ENCODE results near the gene SIGLEC14.
"Not testable (repeated sequence)": the region's sequence is repeated elsewhere in the genome, so short reads cannot be mapped to it uniquely, and the experiment has no call there.

SIGLEC14 gene, protein sequence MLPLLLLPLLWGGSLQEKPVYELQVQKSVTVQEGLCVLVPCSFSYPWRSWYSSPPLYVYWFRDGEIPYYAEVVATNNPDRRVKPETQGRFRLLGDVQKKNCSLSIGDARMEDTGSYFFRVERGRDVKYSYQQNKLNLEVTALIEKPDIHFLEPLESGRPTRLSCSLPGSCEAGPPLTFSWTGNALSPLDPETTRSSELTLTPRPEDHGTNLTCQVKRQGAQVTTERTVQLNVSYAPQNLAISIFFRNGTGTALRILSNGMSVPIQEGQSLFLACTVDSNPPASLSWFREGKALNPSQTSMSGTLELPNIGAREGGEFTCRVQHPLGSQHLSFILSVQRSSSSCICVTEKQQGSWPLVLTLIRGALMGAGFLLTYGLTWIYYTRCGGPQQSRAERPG

DNA sequence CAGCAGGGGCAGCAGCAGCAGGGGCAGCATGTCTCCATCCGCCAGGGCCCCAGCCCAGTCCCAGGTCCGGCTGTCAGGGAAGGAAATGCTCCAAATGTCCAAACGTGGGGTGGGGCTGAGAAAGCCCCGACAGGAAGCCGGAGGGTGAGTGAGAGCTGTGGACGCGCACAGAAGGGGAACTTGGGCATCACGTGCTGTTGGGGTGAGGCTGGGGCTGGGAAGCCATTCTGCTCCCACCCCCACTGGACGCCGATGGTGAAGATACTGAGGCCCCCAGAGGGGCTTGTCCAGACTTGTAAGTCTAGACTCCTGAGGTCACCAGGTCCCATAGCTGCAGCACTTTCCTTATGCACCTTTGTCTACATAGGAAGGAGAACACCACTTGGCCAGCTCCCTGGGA lies at the start of gene SIGLEC14:
TSS of gene SIGLEC14 (minus strand) at position 96 of the 400 bp plus-strand sequence. CDS start at position 30, 66 bp downstream.
- H3K4me2 ChIP-seq (ENCODE audit: low read length); H3K27ac ChIP-seq (ENCODE audit: low read depth, low read length); H3K9me2 ChIP-seq (replicated peaks; ENCODE audit: control insufficient read depth, low read length): not testable (repeated sequence)

DNA sequence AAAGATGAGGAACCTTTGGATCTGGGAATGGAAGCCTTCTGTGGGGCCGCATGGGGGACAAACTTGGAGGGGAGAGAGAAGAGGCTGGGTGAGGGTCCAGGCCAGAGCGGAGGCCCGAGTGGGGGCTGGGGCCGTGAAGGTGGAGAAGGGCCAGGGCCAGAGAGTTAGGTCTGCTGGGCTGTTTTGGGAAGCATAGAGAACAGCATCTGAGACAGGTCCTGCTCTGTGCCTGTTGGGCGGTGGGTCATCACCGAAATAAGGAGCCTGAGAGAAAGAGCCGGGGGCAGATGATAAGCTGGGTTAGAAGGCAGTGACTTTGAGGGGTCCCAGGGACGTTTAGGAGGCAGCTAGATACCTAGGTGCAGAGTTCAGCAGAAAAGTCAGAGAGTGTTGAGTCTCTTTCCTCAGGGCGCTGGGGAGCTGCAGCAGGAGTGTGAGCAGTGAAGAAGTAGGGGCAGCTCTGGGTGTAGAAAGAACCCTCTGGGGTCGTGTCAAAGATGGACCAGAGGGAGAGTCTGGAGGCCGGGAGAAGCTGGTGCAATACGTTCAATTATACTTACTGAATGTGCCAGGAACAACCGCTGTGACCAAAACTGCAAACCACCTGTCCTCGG lies 49.2 kb upstream of the SIGLEC14 start:
- H3K9me2 ChIP-seq (replicated peaks; ENCODE audit: control insufficient read depth, low read length), result no peaks in the 10 kb centered on the region
- no peaks in the 10 kb centered on the region for H3K9me3 ChIP-seq (ENCODE audit: control insufficient read depth, insufficient read depth, low read length)
- TF ChIP-seq, protein P1, sequence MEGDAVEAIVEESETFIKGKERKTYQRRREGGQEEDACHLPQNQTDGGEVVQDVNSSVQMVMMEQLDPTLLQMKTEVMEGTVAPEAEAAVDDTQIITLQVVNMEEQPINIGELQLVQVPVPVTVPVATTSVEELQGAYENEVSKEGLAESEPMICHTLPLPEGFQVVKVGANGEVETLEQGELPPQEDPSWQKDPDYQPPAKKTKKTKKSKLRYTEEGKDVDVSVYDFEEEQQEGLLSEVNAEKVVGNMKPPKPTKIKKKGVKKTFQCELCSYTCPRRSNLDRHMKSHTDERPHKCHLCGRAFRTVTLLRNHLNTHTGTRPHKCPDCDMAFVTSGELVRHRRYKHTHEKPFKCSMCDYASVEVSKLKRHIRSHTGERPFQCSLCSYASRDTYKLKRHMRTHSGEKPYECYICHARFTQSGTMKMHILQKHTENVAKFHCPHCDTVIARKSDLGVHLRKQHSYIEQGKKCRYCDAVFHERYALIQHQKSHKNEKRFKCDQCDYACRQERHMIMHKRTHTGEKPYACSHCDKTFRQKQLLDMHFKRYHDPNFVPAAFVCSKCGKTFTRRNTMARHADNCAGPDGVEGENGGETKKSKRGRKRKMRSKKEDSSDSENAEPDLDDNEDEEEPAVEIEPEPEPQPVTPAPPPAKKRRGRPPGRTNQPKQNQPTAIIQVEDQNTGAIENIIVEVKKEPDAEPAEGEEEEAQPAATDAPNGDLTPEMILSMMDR (IDR thresholded peaks at IDR 0.05; ENCODE audit: low read depth, low read length, poor library complexity, severe bottlenecking), result no peak
- TF ChIP-seq EZH2phosphoT487 (IDR thresholded peaks at IDR 0.05; ENCODE audit: borderline replicate concordance, low read length), result no peak
- H3K4me3 ChIP-seq (ENCODE audit: low read length), result no peak overlapping the region
- H3K4me2 ChIP-seq (ENCODE audit: low read length), result no peak overlapping the region
- H3F3A ChIP-seq (ENCODE audit: control insufficient read depth, insufficient read depth), result no peaks in the 10 kb centered on the region
- H3K36me3 ChIP-seq (ENCODE audit: control insufficient read depth, low read length), result no peaks in the 10 kb centered on the region
- no peaks in the 10 kb centered on the region for H3K79me2 ChIP-seq (ENCODE audit: control insufficient read depth, low read length)
- H4K20me1 ChIP-seq (ENCODE audit: control insufficient read depth, insufficient read depth, low read depth, low read length), result no peaks in the 10 kb centered on the region
- no peak overlapping the region for H3K27ac ChIP-seq (ENCODE audit: low read depth, low read length)
- H3K4me1 ChIP-seq (ENCODE audit: control insufficient read depth, low read length), result peaks cover 11% of the 10 kb centered on the region
- H3K27me3 ChIP-seq (ENCODE audit: control insufficient read depth, low read length), result no peaks in the 10 kb centered on the region

More for the DNA sequence above, at the start of gene SIGLEC14:
- H3K79me2 ChIP-seq (ENCODE audit: control insufficient read depth, low read length); H3K9me3 ChIP-seq (ENCODE audit: control insufficient read depth, insufficient read depth, low read length); H3K36me3 ChIP-seq (ENCODE audit: control insufficient read depth, low read length); H3K27me3 ChIP-seq (ENCODE audit: control insufficient read depth, low read length); H3K4me3 ChIP-seq (ENCODE audit: low read length); H3F3A ChIP-seq (ENCODE audit: control insufficient read depth, insufficient read depth); H4K20me1 ChIP-seq (ENCODE audit: control insufficient read depth, insufficient read depth, low read depth, low read length): not testable (repeated sequence)
- H3K4me1 ChIP-seq (ENCODE audit: control insufficient read depth, low read length), result peaks cover 11% of the 10 kb centered on the region

DNA sequence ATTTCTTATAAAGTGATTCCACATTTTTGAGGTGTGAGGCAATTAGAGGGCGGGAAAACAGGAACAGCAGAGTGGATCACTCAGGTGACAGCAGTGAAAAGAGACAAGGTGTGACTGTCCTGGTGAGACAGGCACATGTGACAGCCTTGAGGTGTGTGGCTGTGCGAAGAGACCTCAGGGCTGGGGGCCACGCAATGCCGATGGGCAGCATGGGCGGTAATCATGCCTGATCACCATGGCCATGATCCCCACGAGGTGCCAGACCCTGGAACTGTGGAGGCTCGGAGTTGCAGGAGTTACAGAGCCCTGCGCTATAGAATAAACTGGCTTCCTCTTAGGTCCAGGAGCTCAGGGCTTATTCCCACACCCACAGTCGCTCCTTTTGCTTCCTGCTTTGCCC lies 48.5 kb upstream of the SIGLEC14 start:
- H3K79me2 ChIP-seq (ENCODE audit: control insufficient read depth, low read length), result no peaks in the 10 kb centered on the region
- no peaks in the 10 kb centered on the region for H3K36me3 ChIP-seq (ENCODE audit: control insufficient read depth, low read length)
- no peak overlapping the region for H3K27ac ChIP-seq (ENCODE audit: low read depth, low read length)
- H3K27me3 ChIP-seq (ENCODE audit: control insufficient read depth, low read length), result no peaks in the 10 kb centered on the region
- H3K4me3 ChIP-seq (ENCODE audit: low read length), result no peak overlapping the region
- H3K4me1 ChIP-seq (ENCODE audit: control insufficient read depth, low read length), result peaks cover 18% of the 10 kb centered on the region
- no peaks in the 10 kb centered on the region for H3K9me2 ChIP-seq (replicated peaks; ENCODE audit: control insufficient read depth, low read length)
- H3K9me3 ChIP-seq (ENCODE audit: control insufficient read depth, insufficient read depth, low read length), result no peaks in the 10 kb centered on the region
- H3F3A ChIP-seq (ENCODE audit: control insufficient read depth, insufficient read depth), result no peaks in the 10 kb centered on the region
- no peak overlapping the region for H3K4me2 ChIP-seq (ENCODE audit: low read length)
- H4K20me1 ChIP-seq (ENCODE audit: control insufficient read depth, insufficient read depth, low read depth, low read length), result no peaks in the 10 kb centered on the region
- no peak for TF ChIP-seq EZH2phosphoT487 (IDR thresholded peaks at IDR 0.05; ENCODE audit: borderline replicate concordance, low read length)
- TF ChIP-seq, protein P1 (IDR thresholded peaks at IDR 0.05; ENCODE audit: low read depth, low read length, poor library complexity, severe bottlenecking), result no peak
